ENCODE measurements around the gene MAJIN.

DNA sequence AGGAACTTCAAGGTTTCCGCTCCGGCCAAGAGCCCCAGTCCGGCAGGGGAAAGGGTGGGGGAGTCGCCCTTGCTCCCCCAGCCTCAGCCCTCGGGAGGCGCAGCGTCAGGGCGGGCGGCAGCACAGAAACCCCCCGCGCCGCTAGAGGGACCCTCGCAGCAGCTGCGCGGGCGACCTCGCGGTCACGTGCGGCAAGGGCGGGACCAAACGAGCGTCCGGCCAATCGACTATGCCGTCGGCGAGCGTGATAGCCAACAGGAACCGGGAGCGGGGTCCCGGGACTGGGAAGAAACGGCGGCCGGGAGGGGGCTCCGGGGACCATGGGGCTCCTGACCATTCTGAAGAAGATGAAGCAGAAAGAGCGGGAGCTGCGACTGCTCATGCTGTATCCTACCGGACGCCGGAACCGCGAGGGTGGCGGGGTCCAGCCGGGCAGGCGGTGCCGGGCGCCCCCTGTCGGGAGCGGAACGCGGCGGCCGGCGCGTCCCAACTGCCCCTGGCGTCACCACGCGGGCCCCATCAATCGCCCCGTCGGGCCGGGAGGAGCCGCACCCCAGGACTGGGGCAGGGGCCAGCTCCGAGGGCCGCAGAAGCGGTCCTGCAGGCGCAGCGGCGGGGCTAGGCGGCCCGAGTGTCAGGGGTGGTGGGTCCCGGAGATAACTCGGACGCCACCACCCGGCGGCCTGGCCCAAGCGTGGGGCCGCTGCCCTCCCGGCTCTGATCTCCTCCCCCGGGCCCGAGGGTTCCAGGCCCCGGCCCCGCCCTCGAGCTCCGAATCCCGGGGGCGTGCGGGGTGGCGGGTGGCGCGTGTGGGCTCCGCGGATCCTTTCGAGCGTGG is 42.2 kb upstream of the MAJIN start, which contains the start of gene ARL2:
- TF ChIP-seq REST (tag by site-specific recombination; IDR thresholded peaks at IDR 0.05) (no peak), CTCF (tag by site-specific recombination; IDR thresholded peaks at IDR 0.05) (peak; percentile 97), HOXC10 (CRISPR knock-in tag; IDR thresholded peaks at IDR 0.05) (no peak), ZSCAN16 (tag by site-specific recombination; IDR thresholded peaks at IDR 0.05) (no peak), MYNN (tag by site-specific recombination; IDR thresholded peaks at IDR 0.05; ENCODE audit: borderline replicate concordance) (no peak), ZNF449 (tag by site-specific recombination; IDR thresholded peaks at IDR 0.05) (no peak; the same call in none of the 2 replicates), ZNF248 (tag by site-specific recombination; IDR thresholded peaks at IDR 0.05) (no peak), ZNF596 (tag by site-specific recombination; IDR thresholded peaks at IDR 0.05) (0 out of 2 replicates have a peak, but pooled peaks have one; percentile 33), ZNF280D (tag by site-specific recombination; IDR thresholded peaks at IDR 0.05) (no peak)

Data from HEK293 (cell line).